Prostate gland (tissue), 2 donors: Measurements from ENCODE around the gene LRRN2. TPM values are rescaled to one million over a fixed set of nuclear protein-coding genes. Genes with fewer than 3 reads are reported as not detected.

ENCODE experiments used
- DNase-seq: peaks from one replicate; pipeline ENCODE4 v3.0.0-alpha.2; 2019; ENCODE audit warnings: low spot score
- H3K27ac ChIP-seq, 2 donors: fragments of 200-600 bp; sonication (generic); 2 replicates each; pipeline ENCODE4 v1.5.1; 2017 to 2019
- H3K27me3 ChIP-seq: fragments of 200-600 bp; sonication (generic); replicated peaks from 2 replicates; pipeline ENCODE4 v1.5.1; 2019; ENCODE audit not compliant: insufficient read depth
- H3K36me3 ChIP-seq, 2 donors: fragments of 200-600 bp; sonication (generic); 1 replicate in 1 of 2; 2 replicates in 1 of 2; pipeline versions ENCODE4 v1.5.1 to v1.8.1; 2017 to 2019
- H3K4me1 ChIP-seq: fragments of 200-600 bp; sonication (generic); replicated peaks from 2 replicates; pipeline ENCODE4 v1.5.1; 2019
- H3K4me3 ChIP-seq, 2 donors: fragments of 200-600 bp; sonication (generic); 2 replicates each; pipeline ENCODE4 v1.5.1; 2017 to 2019
- H3K9me3 ChIP-seq: fragments of 200-600 bp; sonication (generic); 2 replicates; pipeline ENCODE4 v1.5.1; 2017
- CTCF ChIP-seq, 4 experiments: fragments of 200-600 bp in 2 of 4; fragments of 450-650 bp in 2 of 4; sonication (generic) in 2 of 4; IDR thresholded peaks; 1 replicate in 3 of 4; 2 replicates in 1 of 4; pipeline ENCODE4 v1.5.1; 2016 to 2019; ENCODE audit warnings: antibody characterized with exemption in 4 of 4, mild to moderate bottlenecking in 2 of 4, moderate library complexity in 2 of 4
- POLR2A ChIP-seq: fragments of 450-650 bp; IDR thresholded peaks from one replicate; pipeline ENCODE4 v1.6.1; 2016; ENCODE audit warnings: antibody characterized with exemption, mild to moderate bottlenecking
- POLR2AphosphoS5 ChIP-seq: sonication (generic); formaldehyde crosslinking; IDR thresholded peaks from one replicate; pipeline ENCODE4 v1.6.1; 2017; ENCODE audit warnings: antibody characterized with exemption
- WGBS: methylation state at CpG from one replicate; pipeline ENCODE4 v1.1.5; 2018; 5-methylcytosine and 5-hydroxymethylcytosine counted together
- intact Hi-C: fragments of 100-400 bp; cut with DNase I; formaldehyde crosslinking; loops from one replicate; pipeline ENCODE4 v1.14.2; 2022
- total RNA-seq, 2 donors: library from RNA; depleted of rRNA; stranded (reverse); fragments of >200 nt; gene quantifications; one replicate each; pipeline ENCODE4 v1.1.0, GENCODE V29; 2016

Gene LRRN2
- total RNA-seq, 2 donors from 2014 or later, result 0.55 to 15.3 TPM

- Histone ChIP-seq H3K9me3 (no peaks in the 10 kb centered on the region), H3K4me3 (no peak overlapping the region), H3K27ac (no peak overlapping the region), H3K36me3 (no peaks in the 10 kb centered on the region), H3K27me3 (no peaks in the 10 kb centered on the region), H3K4me1 (no peaks in the 10 kb centered on the region)
- intact Hi-C loops, result no loop called here
- TF ChIP-seq POLR2AphosphoS5 (no peak), POLR2A (no peak), CTCF (IDR thresholded peaks at IDR 0.05) (no peak)
- WGBS, result 80% methylated on average over 2 of the region's 2 CpGs
- DNase-seq, result no peak
Measured at GRCh38 chr1:204580862-204581261, 104.7 kb downstream of the LRRN2 start.

DNA sequence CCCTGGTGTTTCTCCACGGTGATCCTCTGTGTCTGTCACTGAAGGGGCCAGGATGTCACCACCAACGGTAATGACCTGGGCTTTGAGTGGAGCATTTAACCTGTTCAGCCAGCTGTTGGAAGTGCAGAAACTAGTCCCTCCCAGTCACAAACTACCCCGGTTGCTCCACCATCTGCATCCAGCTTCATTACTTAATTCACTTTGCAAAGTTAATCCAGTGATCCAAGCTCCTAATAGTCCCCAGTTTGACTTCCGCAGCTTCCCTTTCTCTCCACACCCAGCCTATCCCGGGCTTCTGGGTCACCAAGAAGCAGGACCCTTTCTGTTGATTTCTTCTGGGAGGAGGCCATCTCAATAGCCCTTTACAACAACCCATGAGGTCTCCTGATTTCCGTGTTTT lies 105.9 kb downstream of the LRRN2 start:
- WGBS, result 72% methylated on average over 6 of the region's 6 CpGs

GRCh38 chr1:204578867-204579664 lies 106.5 kb downstream of the LRRN2 start:
- TF ChIP-seq CTCF (IDR thresholded peaks at IDR 0.05) (no peak), POLR2AphosphoS5 (no peak), POLR2A (no peak)
- peak overlapping the region; percentile 6 to 13 for H3K4me3 ChIP-seq
- WGBS, result 42% methylated on average over 18 of the region's 18 CpGs
- intact Hi-C loops, result no loop called here
- peak; percentile 5 for DNase-seq
- peak overlapping the region; percentile 27 to 47 for H3K27ac ChIP-seq
- no peaks in the 10 kb centered on the region for H3K36me3 ChIP-seq
- no peaks in the 10 kb centered on the region for H3K4me1 ChIP-seq
- H3K27me3 ChIP-seq, result no peaks in the 10 kb centered on the region
- no peaks in the 10 kb centered on the region for H3K9me3 ChIP-seq

More for the DNA sequence above, 105.9 kb downstream of the LRRN2 start:
- no peak for DNase-seq
- no peaks in the 10 kb centered on the region for H3K9me3 ChIP-seq
- H3K27me3 ChIP-seq, result no peaks in the 10 kb centered on the region
- H3K27ac ChIP-seq, result no peak overlapping the region
- no peaks in the 10 kb centered on the region for H3K4me1 ChIP-seq
- H3K4me3 ChIP-seq, result peak overlapping the region in 1 of 2 donors; percentile 13
- no peaks in the 10 kb centered on the region for H3K36me3 ChIP-seq
- TF ChIP-seq POLR2AphosphoS5 (no peak), POLR2A (no peak), CTCF (IDR thresholded peaks at IDR 0.05) (no peak)
- intact Hi-C loops, result no loop called here

DNA sequence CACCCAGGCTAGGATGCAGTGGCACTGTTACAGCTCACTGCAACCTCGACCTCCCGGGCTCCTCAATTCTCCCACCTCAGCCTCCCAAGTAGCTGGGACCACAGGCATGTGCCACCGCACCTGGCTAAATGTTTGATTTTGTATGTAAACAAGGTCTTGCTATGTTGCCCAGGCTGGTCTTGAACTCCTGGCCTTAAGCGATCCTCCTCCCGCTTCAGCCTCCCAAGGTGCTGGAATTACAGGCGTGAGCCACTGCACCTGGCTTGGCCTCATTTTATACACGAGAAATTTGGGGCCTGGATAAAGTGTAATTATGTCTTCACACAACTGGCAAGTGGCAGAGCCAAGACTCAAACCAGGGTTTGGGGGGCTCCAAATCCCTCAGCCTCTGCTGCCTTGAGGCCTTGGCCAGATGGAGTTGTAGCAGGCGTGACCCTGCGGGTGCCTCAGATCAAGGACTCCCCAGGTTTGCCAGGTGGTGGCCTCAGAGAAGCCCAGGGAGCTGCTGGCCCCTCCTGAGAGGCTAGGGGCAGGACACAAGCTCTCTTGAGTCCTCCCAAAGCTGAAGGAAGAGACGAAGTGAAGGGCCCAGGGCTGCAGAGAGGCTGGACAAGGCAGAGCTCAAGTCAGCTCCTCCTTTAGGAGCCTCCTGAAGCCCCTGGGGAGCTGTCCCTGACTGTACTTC lies 107.6 kb downstream of the LRRN2 start:
- 83% methylated on average over 10 of the region's 10 CpGs for WGBS
- intact Hi-C loops, result no loop called here
- no peak overlapping the region for H3K27ac ChIP-seq
- H3K4me3 ChIP-seq, result no peak overlapping the region
- no peaks in the 10 kb centered on the region for H3K27me3 ChIP-seq
- no peaks in the 10 kb centered on the region for H3K9me3 ChIP-seq
- no peaks in the 10 kb centered on the region for H3K36me3 ChIP-seq
- H3K4me1 ChIP-seq, result no peaks in the 10 kb centered on the region
- no peak for TF ChIP-seq CTCF (IDR thresholded peaks at IDR 0.05)
- TF ChIP-seq POLR2AphosphoS5, result no peak
- no peak for TF ChIP-seq POLR2A
- no peak for DNase-seq
